ENCODE data around the gene TMEM245.
"Not testable (repeated sequence)": the region's sequence is repeated elsewhere in the genome, so short reads cannot be mapped to it uniquely, and the experiment has no call there.

TMEM245 gene

DNA sequence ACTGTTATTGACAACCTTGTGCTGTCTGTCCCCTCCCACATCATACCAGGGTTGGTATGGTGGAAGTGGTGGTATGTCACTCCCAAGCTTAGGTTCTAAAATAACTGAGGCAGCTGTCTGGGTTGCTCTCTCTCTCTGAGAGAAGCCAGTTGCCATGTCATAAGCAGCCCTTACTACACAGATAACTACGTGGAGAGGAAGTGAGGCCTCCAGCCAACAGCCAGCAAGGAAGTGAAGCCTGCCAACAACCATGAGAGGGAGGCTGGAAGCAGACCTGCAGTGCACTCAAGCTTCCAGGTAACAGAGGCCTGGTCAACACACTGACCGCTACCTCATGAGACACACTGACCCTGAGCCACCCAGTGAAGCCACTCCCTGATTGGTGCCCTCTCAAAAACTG lies 125.1 kb downstream of the TMEM245 start:
- DNase-seq (ENCODE audit: low read depth in 2 of 2): no peak

DNA sequence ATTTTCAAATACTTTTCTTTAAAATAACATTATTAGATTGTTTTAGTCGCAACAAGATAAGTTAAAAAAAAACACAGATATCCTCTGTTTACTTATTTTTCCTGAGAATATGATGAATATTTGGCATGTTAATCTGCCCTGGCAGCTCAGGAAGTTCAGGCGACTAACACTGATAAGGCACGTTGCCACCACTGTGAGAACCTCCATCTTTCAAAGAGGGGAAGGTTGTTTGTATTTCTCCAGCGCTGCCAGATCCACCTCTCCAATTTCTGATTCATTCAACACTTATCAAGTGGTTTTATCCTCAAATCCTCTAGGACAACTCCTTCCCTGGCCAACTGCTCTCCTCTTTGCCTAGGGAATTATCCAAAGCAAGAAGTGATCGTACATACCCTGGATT lies 128.3 kb downstream of the TMEM245 start:
- DNase-seq (ENCODE audit: low read depth in 2 of 2): no peak

DNA sequence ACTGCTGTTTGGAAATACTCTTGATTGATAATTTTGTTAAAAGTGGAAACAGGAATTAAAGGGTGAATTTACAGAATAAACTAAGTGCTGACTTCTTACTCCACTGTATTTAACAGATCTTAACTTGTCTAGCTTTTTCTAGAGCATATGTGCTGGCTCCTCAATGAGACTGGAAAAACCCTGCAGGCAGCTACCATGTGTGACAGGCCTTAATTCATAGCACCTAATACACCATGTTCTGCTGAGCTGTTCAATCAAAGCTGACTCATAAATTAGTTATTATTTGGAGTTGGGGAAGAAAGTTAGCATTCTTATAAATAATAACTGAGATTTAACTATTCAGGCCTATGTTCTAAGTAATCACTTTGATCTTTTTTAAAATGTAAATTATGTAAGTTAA lies 135.9 kb downstream of the TMEM245 start:
- DNase-seq (ENCODE audit: low read depth in 2 of 2): no peak

DNA sequence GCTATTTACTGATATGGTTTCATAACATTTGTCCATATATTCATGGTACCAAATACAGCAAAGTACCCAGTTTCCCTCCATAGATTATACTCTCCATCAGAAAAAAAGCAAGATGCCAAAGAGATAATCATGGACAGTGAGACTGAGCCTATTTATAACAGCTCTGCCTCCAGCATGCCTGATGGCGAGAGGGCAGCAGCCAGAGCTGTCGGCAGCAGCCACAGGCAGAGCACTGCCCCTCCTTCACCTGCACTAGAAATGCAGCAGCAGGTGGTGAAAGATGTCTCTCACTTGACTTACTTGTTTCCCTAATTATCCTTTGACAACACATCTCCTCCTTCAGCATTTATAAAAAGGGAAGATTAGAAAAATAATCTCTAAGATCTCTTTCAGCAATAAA lies 138.9 kb downstream of the TMEM245 start:
- no peak for DNase-seq (ENCODE audit: low read depth in 2 of 2)

DNA sequence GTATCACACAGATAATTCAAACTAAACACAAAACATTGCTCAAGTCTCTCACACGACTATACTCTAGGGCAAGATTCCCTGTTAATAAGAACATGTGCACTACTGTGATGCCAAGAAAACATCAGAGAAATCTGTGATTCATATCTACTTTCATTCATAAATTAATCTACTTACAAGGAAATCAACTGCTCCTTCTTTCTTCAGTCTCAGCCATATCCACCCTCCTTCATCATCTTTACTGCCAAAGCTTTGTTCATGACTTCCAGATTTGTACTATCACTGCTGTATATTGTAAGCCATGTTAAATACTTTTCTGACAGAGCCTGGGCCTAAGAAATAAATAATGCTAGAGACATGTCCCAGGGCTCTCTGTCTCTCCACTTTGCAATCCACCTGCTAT lies 141.5 kb downstream of the TMEM245 start:
- DNase-seq (ENCODE audit: low read depth in 2 of 2): no peak

DNA sequence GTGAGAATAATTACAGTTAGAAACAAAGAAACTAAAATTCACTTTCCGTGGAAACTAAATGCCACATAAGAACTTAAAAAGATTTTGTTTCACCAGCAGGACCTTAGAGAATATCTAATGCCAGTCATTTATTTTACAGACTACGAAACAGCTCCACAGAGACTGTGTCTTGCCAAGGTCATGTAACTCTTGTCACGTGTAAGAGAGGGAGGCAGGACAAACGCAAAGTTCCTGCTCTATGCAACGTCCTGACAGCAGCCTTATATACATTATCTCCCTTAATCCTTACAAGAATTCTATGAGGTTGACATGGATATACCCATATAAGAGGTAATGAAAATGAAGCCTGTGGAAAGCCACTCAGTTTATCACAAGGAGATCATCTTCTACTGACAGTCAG lies 145.9 kb downstream of the TMEM245 start:
- no peak for DNase-seq (ENCODE audit: low read depth in 2 of 2)

DNA sequence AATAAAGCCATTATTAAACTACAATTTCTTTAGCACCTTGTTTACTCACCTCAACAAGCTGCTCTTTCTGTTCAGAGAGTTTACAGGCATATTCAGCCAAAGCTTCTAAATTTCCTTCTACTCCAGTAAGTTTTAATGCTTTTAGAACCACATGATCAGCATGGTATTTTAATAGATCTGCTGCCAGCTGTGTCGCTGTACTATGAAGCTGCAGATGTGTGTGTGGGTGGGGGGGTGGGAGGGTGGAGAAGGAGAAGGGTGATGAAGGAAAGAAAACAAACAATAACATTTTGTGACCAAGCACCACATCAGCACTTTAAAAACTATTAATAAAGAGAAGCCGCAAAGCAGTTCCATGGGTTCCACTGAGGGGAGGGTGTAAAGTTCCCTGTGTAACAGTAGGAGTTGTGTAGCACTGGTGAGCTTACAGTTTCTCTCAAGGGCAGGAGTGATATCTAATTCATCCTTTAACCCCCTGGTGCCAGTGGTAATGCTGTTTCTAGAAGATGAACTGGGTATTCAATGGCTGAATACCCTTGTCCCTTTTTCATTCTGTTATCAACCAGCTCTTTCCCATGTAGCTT lies 147.0 kb downstream of the TMEM245 start:
- no peak for DNase-seq (ENCODE audit: low read depth in 2 of 2)

DNA sequence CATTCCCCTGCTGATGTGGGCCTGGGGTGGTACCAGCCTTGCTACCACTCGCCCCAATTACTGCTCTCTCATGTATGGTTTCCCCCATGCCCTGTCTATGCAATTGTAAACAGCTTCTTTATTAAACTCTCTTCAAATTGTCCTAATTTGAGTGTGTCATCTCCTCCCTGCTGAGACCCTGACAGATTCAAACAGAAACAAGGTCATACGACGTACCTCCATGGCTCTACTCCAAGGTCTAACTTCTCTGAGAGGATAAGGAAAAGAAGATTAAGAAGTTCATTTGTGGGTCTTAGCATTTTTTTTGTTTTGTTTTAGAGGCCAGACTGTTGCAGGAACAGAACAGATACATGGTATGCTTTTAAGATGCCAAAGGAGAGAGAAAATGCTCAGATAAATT lies 147.6 kb downstream of the TMEM245 start:
- no peak for DNase-seq (ENCODE audit: low read depth in 2 of 2)

DNA sequence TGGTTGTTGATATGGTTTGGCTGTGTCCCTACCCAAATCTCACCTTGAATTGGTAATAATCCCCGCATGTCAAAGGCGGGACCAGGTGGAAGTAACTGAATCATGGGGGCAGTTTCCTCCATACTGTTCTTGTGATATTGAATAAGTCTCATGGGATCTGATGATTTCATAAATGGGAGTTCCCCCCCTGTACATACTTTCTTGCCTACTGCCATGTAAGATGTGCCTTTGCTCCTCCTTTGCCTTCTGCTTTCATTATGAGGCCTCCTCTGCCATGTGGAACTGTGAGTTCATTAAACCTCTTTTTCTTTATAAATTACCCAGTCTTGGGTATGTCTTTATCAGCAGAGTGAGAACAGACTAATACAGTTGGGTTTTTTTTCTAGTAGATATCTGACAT lies 148.4 kb downstream of the TMEM245 start:
- not testable (repeated sequence) for DNase-seq (ENCODE audit: low read depth in 2 of 2)

DNA sequence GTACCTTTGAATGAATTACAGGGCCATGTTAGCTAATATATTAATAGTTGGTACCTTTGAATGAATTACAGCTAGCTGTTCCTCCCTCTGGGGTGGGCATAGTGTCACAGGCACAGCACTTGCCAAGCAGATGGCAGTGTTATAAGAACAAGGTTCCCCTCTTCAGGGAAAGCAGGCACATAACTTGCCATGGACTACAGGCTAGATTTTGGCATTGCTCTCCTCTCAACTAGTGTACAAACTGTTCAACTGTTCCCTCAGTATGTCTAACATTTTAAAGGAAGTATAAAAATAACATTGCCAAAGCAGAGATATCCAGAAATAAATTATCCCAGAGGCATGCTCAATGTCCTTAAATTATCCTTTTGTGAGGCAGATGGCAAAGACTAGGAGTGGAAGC lies 151.8 kb downstream of the TMEM245 start:
- DNase-seq (ENCODE audit: low read depth in 2 of 2): no peak
